GM20431 (cell line): ENCODE measurements around the gene RNF215.

Experiments
- in situ Hi-C: fragments of 300-500 bp; cut with MseI, MboI; formaldehyde crosslinking; loops from one replicate; pipeline ENCODE4 v1.15.0; 2020; ENCODE audit warnings: low sequenced_read_pairs; ENCODE audit not compliant: unreplicated experiment

RNF215 gene

DNA sequence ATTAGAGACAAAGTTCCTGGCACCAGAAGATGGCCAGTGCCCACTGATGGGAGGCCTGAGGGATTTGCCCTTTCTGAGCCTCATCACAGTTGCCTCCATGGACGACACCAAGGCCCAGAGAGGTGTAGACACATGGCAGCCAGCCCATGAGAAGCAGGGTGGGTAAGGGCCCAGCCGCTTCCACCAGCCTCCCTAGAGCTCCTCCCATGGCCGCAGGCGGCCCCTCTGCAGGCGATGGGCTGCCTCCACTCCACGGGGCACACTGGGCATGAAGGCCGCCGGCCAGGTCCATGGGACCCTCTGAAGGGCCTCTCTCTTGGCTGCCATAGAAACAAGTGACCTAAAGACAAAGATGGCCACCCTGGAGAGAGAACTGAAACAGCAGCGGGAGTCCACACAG is 15.9 kb downstream of the RNF215 start:
- in situ Hi-C loops: no loop called here

- in situ Hi-C loops: no loop called here
These were observed 16.5 kb downstream of the RNF215 start for GRCh38 chr22:30370641-30371230.

GRCh38 chr22:30368420-30368819 is 18.8 kb downstream of the RNF215 start:
- in situ Hi-C loops: no loop called here

DNA sequence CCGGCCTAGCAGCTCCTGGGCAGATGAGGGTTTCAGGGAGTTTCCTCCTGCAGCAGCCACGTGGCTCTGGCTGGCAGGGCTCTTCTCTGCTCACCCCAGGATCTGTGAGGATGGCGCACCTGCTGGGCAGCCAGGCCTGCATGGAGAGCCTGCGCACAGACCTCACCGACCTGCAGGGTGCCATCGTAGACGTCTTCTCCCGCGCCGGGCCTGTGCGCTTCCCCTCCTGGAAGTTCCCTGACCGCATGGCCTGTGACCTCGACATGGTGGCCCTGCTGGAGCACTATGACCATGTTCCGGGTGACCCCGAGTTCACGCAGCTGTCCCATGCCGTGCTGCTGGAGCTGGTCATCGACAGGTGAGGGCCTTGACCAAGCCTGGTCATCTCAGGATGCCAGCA is 21.3 kb downstream of the RNF215 start:
- in situ Hi-C loops: no loop called here

DNA sequence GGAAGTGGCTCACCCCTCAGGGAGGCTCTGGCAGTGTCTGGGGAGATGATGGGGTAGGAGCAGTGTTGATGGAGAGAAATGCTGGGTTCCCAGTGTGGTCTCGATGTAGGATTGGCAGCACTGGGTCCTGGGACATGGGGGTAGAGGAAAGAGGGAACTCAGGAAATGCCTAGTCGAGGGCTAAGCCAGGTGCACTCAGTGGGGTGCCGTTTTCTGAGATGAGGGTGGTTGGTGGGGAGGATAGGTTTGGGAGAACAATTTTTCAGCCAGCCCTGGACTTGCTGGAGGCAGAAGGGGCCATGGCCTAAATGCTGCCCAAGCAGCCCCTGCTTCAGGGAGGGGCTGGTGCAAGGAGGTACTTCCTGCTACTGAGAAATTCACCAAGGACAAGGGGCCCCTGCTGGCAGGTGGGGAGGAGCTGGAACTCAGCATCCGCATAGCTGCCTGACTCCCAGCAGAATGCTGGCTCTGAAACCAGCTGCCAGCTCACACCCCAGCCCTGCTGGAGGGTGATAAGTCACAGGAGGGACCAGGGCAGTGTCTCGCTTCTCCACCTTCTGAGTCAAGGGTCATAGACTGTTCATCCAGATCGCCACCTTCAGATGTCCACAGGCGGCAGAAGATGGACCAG is 24.4 kb downstream of the RNF215 start:
- in situ Hi-C loops: no loop called here

- in situ Hi-C loops: no loop called here
These were observed 25.1 kb downstream of the RNF215 start for GRCh38 chr22:30361916-30362650.

- in situ Hi-C loops: no loop called here
These were observed 28.7 kb downstream of the RNF215 start for GRCh38 chr22:30358541-30358940.

GRCh38 chr22:30357650-30358215 is 29.5 kb downstream of the RNF215 start:
- in situ Hi-C loops: no loop called here

GRCh38 chr22:30357236-30357570 is 30.0 kb downstream of the RNF215 start:
- in situ Hi-C loops: no loop called here

DNA sequence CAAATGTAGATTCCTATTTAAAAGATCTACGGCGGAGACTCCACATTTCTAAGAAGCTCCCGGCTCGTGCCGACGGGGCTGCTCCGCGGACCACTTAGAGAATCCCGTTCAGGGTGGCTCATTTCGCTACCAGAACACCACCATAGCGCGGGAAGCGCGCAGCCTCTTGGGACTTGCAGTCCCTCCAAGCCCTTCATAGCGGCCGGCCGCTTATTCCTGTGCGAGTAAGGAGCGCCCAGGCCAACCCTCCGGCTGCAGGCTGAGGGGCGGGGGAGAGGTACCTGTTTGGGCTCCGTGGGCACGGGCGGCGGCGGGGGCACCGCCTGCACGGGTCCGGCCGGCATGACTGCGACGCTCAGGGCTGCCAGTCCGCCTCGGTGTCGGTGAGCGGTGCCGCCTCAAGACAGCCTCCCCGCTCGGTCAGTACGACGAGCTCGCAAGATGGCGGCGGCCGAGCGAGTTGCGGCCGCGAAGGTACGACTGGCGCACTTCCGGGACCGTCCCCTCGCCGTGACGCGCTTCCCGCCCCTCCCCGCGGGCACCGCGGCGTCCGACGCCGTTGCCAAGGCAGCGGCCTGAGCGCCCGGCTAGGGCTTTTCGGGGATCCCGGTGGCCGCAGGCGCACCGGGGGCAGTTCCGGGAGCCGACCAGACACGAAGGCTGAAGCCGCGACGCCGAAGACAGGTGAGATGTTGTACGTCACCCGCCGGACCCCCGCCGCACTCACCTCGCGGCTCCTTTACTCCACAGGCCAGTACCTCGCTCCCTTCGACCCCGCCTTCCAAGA is 30.6 kb downstream of the RNF215 start, which contains the start of the genes CCDC157 and SF3A1:
Gene CCDC157, plus strand, starts transcription at position 559 of the 787 bp plus-strand sequence. CDS start 8,994 bp downstream, outside the sequence.
Gene SF3A1, minus strand, starts transcription at position 446 of the 787 bp plus-strand sequence. Its CDS starts 102 bp downstream, at position 344.
- in situ Hi-C loops: no loop called here

DNA sequence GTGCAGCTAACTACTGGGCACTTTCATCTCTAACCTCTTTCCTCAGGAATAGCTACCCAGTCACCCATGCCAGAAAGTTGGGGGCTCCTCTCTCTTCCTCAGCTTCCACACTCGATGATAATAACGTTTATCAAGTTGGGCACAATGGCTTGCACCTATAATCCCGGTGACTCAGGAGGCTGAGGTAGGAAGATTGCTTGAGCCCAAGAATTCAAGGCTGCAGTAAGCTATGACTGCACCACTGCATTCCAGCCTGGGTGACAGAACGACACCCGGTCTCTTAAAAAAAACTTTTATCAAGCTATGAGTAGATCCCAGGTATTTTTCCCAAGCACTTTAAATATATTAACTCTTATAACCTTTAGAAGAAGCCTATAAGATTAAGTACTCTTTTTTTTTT is 32.6 kb downstream of the RNF215 start:
- in situ Hi-C loops: no loop called here

DNA sequence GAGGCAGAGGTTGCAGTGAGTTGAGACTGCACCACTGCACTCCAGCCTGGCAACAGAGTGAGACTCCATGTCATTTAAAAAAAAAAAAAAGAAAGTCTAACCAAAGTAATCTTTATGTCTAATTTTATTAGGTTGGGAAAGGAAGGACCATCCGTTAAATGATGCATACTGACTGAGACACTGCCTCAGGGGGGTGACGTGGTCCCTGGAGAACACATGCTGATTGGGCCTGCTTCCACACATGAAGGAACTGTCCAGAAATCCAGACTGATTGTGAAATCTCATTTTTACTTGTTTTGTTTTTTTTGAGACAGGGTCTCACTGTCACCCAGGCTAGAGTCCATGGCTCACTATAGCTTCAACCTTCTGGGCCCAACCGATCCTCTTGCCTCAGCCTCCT is 36.0 kb downstream of the RNF215 start:
- in situ Hi-C loops: no loop called here

DNA sequence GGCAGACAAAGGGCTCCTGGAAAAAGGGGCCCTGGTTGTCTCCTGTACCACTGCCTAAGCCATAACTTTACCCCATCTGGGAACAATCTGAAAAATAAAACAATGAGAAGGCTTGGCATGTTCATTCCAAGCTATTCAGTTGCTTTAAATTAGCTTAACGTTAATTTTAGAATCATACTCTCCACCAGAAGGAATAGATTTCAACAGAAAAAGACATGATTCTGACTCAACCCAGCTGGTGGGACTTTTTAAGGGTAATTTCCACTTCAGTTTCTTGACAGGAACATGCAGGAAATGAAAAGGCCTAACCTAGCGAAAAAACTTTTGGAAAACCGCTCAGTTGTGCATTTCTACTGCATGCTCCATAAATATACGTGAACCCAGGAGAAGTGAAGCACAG is 38.4 kb downstream of the RNF215 start:
- in situ Hi-C loops: no loop called here

DNA sequence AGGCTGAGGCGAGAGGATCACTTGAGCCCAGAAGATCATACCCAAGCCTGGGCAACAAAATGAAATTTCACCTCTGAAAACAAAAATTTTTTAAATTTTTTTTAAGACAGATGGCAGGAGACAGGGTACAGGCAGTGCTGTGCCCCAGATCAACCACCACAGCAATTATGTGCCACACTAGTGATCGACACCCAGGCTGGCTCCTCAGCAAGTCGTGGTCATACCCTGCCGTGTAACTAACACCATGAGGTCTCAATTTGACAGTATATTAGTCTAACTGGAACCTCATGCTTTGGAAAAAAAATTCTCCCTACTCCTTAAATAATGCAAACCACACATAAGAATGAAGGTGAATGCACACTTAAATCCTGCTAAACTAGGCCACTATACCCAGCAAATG is 38.8 kb downstream of the RNF215 start:
- in situ Hi-C loops: no loop called here

DNA sequence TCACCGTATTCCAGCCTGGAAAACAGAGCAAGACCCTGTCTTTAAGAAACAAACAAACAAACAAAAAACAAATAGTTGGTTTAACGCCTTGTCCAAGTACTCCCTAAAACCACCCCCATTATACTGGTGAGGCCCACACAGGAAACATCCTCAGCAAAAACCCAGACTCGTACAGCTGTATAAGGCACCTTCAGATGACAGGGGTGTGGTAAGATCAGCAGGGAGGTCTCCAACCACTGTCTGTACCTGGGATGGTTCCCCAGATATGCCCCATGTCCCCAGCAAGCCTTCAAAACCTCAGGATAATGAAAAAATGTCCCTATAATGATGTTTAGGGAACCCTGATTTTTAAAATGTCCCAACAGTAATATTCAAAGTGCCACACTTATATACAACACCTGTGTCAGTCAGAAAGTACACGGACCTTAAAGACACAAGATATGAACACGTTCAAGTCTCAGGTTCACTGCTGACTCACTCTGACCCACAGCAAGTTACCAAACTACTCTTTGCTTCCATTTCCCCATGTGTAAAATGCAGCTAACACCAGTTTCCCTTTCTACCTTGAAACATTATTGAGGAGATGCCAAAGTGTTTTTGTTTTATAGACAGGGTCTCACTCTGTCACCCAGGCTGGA is 39.8 kb downstream of the RNF215 start:
- in situ Hi-C loops: no loop called here

DNA sequence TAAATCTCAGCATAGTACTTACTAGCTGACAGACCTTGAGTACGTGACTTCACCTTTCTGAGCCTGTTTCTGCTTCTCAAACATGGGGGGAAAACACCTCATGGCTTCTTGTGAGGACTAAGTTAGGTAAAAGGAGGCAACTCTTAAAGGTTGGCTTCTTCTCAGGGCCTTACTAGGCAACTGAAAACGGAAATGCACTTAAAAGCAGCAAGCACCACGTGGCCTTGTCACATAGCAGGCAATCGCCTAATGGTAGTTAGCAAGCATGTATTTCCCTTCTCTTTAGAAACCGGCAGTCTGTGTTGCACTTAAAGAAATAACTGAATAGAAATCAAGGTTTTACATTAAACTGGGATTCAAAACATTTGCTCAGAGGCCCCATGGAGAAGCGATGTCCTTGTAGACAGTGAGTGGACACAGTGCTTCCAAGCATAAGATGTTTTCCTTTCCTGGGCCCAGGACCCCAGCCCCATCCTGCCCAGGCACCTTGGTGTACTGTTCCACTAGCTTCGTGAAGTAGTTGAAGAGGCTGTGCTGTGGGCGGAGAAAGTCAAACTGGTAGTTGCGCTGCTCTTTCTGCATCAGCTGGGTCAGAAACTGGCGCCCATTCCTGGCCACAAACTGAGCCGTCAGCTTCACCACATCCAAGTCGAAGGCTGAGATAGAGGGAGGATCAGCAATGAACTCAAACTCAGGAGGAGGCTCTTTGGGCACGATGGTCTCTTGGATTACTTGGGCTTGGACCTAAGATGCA is 42.6 kb downstream of the RNF215 start:
- in situ Hi-C loops: no loop called here

- in situ Hi-C loops: no loop called here
These were observed 46.1 kb downstream of the RNF215 start for GRCh38 chr22:30340911-30341685.

GRCh38 chr22:30338802-30339201 is 48.4 kb downstream of the RNF215 start:
- in situ Hi-C loops: no loop called here
